HG03060 (cell line): ENCODE data around the gene PRPH.
A peak's percentile ranks its signal among the peaks of the same experiment; 100 is the strongest.
"Not testable (repeated sequence)": the region's sequence is repeated elsewhere in the genome, so short reads cannot be mapped to it uniquely, and the experiment has no call there.

Experiments
- ATAC-seq: cut with Tn5 transposase; IDR thresholded peaks from one replicate; pipeline ENCODE4 v1.9.1; 2021; ENCODE audit warnings: low read depth, moderate number of reproducible peaks; ENCODE audit not compliant: unreplicated experiment

PRPH gene

GRCh38 chr12:49295082-49295936 is at the start of gene PRPH:
PRPH (plus strand) TSS chr12:49295147; CDS start chr12:49295201, 54 bp downstream.
- ATAC-seq, result no peak

- ATAC-seq, result no peak
These were observed 43.6 kb upstream of the PRPH start for GRCh38 chr12:49251357-49251756.

GRCh38 chr12:49253033-49253623 is 41.8 kb upstream of the PRPH start:
- no peak for ATAC-seq

- ATAC-seq, result not testable (repeated sequence)
These were observed 39.5 kb upstream of the PRPH start for GRCh38 chr12:49255456-49255855.

GRCh38 chr12:49255857-49256637 is 38.9 kb upstream of the PRPH start:
- ATAC-seq, result no peak

- ATAC-seq, result not testable (repeated sequence)
These were observed 37.3 kb upstream of the PRPH start for GRCh38 chr12:49257508-49258184.

GRCh38 chr12:49259452-49259851 is 35.5 kb upstream of the PRPH start:
- no peak for ATAC-seq

GRCh38 chr12:49260166-49260565 is 34.8 kb upstream of the PRPH start:
- no peak for ATAC-seq

GRCh38 chr12:49260571-49261363 is 34.2 kb upstream of the PRPH start:
- no peak for ATAC-seq

- ATAC-seq, result no peak
These were observed 33.2 kb upstream of the PRPH start for GRCh38 chr12:49261721-49262120.

GRCh38 chr12:49263400-49263763 is 31.6 kb upstream of the PRPH start:
- ATAC-seq, result no peak

GRCh38 chr12:49264466-49264872 is 30.5 kb upstream of the PRPH start:
- ATAC-seq, result peak; percentile 4

- peak; percentile 59 for ATAC-seq
These were observed 29.8 kb upstream of the PRPH start, which contains the start of gene TUBA1C for GRCh38 chr12:49264873-49265792. TUBA1C (plus strand) TSS chr12:49265082; CDS start chr12:49265182, 100 bp downstream.

GRCh38 chr12:49269191-49269590 is 25.8 kb upstream of the PRPH start:
- not testable (repeated sequence) for ATAC-seq

GRCh38 chr12:49272790-49273725 is 21.9 kb upstream of the PRPH start:
- no peak for ATAC-seq

- no peak for ATAC-seq
These were observed 21.1 kb upstream of the PRPH start for GRCh38 chr12:49273726-49274395.

- ATAC-seq, result no peak
These were observed 20.4 kb upstream of the PRPH start for GRCh38 chr12:49274396-49275069.
